Measurements from ENCODE around the gene HMOX2.

Gene HMOX2

GRCh38 chr16:4536391-4537106, 60.4 kb downstream of the HMOX2 start:
- no peak overlapping the region for H3K4me3 ChIP-seq (ENCODE audit: low read length)
- no peaks in the 10 kb centered on the region; the same call in 1 of the 2 replicates for H3K36me3 ChIP-seq (ENCODE audit: control insufficient read depth, insufficient read depth, low read length)
- H3K27ac ChIP-seq (ENCODE audit: low read length): no peak overlapping the region
- DNase-seq (ENCODE audit: low read depth, low spot score): no peak
- peaks cover 2% of the 10 kb centered on the region for H3K9me3 ChIP-seq (ENCODE audit: control insufficient read depth, insufficient read depth, low read length)
- peaks cover 3% of the 10 kb centered on the region; the same call in 1 of the 2 replicates for H3K27me3 ChIP-seq (ENCODE audit: control insufficient read depth, insufficient read depth, low read length)
- WGBS (ENCODE audit: insufficient coverage, insufficient read length): no CpG with 5 or more reads among the region's 15 CpGs
- H3K4me1 ChIP-seq (ENCODE audit: control insufficient read depth, insufficient read depth, low read length): no peaks in the 10 kb centered on the region

- Histone ChIP-seq H3K27ac (ENCODE audit: low read length) (no peak overlapping the region), H3K4me1 (ENCODE audit: control insufficient read depth, insufficient read depth, low read length) (no peaks in the 10 kb centered on the region), H3K36me3 (ENCODE audit: control insufficient read depth, insufficient read depth, low read length) (no peaks in the 10 kb centered on the region; the same call in 1 of the 2 replicates), H3K9me3 (ENCODE audit: control insufficient read depth, insufficient read depth, low read length) (peaks cover 2% of the 10 kb centered on the region), H3K27me3 (ENCODE audit: control insufficient read depth, insufficient read depth, low read length) (peaks cover 3% of the 10 kb centered on the region; the same call in 1 of the 2 replicates), H3K4me3 (ENCODE audit: low read length) (peak overlapping the region; percentile 64)
- no CpG with 5 or more reads among the region's 75 CpGs for WGBS (ENCODE audit: insufficient coverage, insufficient read length)
- no peak for DNase-seq (ENCODE audit: low read depth, low spot score)
Measured at GRCh38 chr16:4537376-4538343, 61.5 kb downstream of the HMOX2 start.

- no peak within 1 kb of the TSS for H3K27ac ChIP-seq (ENCODE audit: low read length)
- no peaks in the 10 kb centered on the region for H3K4me1 ChIP-seq (ENCODE audit: control insufficient read depth, insufficient read depth, low read length)
- H3K4me3 ChIP-seq (ENCODE audit: low read length): peak within 1 kb of the TSS; percentile 64
- H3K27me3 ChIP-seq (ENCODE audit: control insufficient read depth, insufficient read depth, low read length): peaks cover 3% of the 10 kb centered on the region; the same call in 1 of the 2 replicates
- H3K36me3 ChIP-seq (ENCODE audit: control insufficient read depth, insufficient read depth, low read length): no peaks in the 10 kb centered on the region; the same call in 1 of the 2 replicates
- H3K9me3 ChIP-seq (ENCODE audit: control insufficient read depth, insufficient read depth, low read length): peaks cover 2% of the 10 kb centered on the region
- DNase-seq (ENCODE audit: low read depth, low spot score): peak; percentile 91
- no CpG with 5 or more reads among the region's 67 CpGs for whole genome bisulfite sequencing (ENCODE audit: insufficient coverage, insufficient read length)
Measured at GRCh38 chr16:4538350-4539235, 62.4 kb downstream of the HMOX2 start, which contains the start of gene CDIP1. Gene CDIP1, minus strand, starts transcription at chr16:4538773. Its CDS starts 24,643 bp downstream, at chr16:4514130.

GRCh38 chr16:4539716-4540284, 63.6 kb downstream of the HMOX2 start:
- Histone ChIP-seq H3K9me3 (ENCODE audit: control insufficient read depth, insufficient read depth, low read length) (peaks cover 2% of the 10 kb centered on the region), H3K36me3 (ENCODE audit: control insufficient read depth, insufficient read depth, low read length) (no peaks in the 10 kb centered on the region; the same call in 1 of the 2 replicates), H3K4me3 (ENCODE audit: low read length) (no peak overlapping the region), H3K27me3 (ENCODE audit: control insufficient read depth, insufficient read depth, low read length) (peaks cover 3% of the 10 kb centered on the region; the same call in 1 of the 2 replicates), H3K4me1 (ENCODE audit: control insufficient read depth, insufficient read depth, low read length) (no peaks in the 10 kb centered on the region), H3K27ac (ENCODE audit: low read length) (no peak overlapping the region)
- no peak for DNase-seq (ENCODE audit: low read depth, low spot score)
- no CpG with 5 or more reads among the region's 2 CpGs for WGBS (ENCODE audit: insufficient coverage, insufficient read length)

GRCh38 chr16:4544473-4544872, 68.3 kb downstream of the HMOX2 start:
- Histone ChIP-seq H3K4me3 (ENCODE audit: low read length) (no peak overlapping the region), H3K4me1 (ENCODE audit: control insufficient read depth, insufficient read depth, low read length) (no peaks in the 10 kb centered on the region), H3K27ac (ENCODE audit: low read length) (no peak overlapping the region), H3K36me3 (ENCODE audit: control insufficient read depth, insufficient read depth, low read length) (no peaks in the 10 kb centered on the region), H3K9me3 (ENCODE audit: control insufficient read depth, insufficient read depth, low read length) (peaks cover 2% of the 10 kb centered on the region), H3K27me3 (ENCODE audit: control insufficient read depth, insufficient read depth, low read length) (peaks cover 3% of the 10 kb centered on the region; the same call in 1 of the 2 replicates)
- no CpG with 5 or more reads among the region's 8 CpGs for WGBS (ENCODE audit: insufficient coverage, insufficient read length)
- no peak for DNase-seq (ENCODE audit: low read depth, low spot score)

GRCh38 chr16:4548124-4548523, 71.9 kb downstream of the HMOX2 start:
- no CpG with 5 or more reads among the region's 13 CpGs for WGBS (ENCODE audit: insufficient coverage, insufficient read length)
- Histone ChIP-seq H3K4me3 (ENCODE audit: low read length) (no peak overlapping the region), H3K9me3 (ENCODE audit: control insufficient read depth, insufficient read depth, low read length) (no peaks in the 10 kb centered on the region), H3K27me3 (ENCODE audit: control insufficient read depth, insufficient read depth, low read length) (no peaks in the 10 kb centered on the region), H3K4me1 (ENCODE audit: control insufficient read depth, insufficient read depth, low read length) (no peaks in the 10 kb centered on the region), H3K36me3 (ENCODE audit: control insufficient read depth, insufficient read depth, low read length) (no peaks in the 10 kb centered on the region), H3K27ac (ENCODE audit: low read length) (no peak overlapping the region)
- DNase-seq (ENCODE audit: low read depth, low spot score): no peak

- no peaks in the 10 kb centered on the region for H3K36me3 ChIP-seq (ENCODE audit: control insufficient read depth, insufficient read depth, low read length)
- DNase-seq (ENCODE audit: low read depth, low spot score): no peak
- no CpG with 5 or more reads among the region's 4 CpGs for WGBS (ENCODE audit: insufficient coverage, insufficient read length)
- no peaks in the 10 kb centered on the region for H3K9me3 ChIP-seq (ENCODE audit: control insufficient read depth, insufficient read depth, low read length)
- no peaks in the 10 kb centered on the region for H3K27me3 ChIP-seq (ENCODE audit: control insufficient read depth, insufficient read depth, low read length)
- no peak overlapping the region for H3K4me3 ChIP-seq (ENCODE audit: low read length)
- no peak overlapping the region for H3K27ac ChIP-seq (ENCODE audit: low read length)
- peaks cover 2% of the 10 kb centered on the region for H3K4me1 ChIP-seq (ENCODE audit: control insufficient read depth, insufficient read depth, low read length)
Measured at GRCh38 chr16:4550591-4550990, 74.4 kb downstream of the HMOX2 start.

GRCh38 chr16:4552541-4552940, 76.3 kb downstream of the HMOX2 start:
- Histone ChIP-seq H3K9me3 (ENCODE audit: control insufficient read depth, insufficient read depth, low read length) (no peaks in the 10 kb centered on the region), H3K27me3 (ENCODE audit: control insufficient read depth, insufficient read depth, low read length) (no peaks in the 10 kb centered on the region), H3K36me3 (ENCODE audit: control insufficient read depth, insufficient read depth, low read length) (no peaks in the 10 kb centered on the region), H3K27ac (ENCODE audit: low read length) (no peak overlapping the region), H3K4me1 (ENCODE audit: control insufficient read depth, insufficient read depth, low read length) (peaks cover 3% of the 10 kb centered on the region), H3K4me3 (ENCODE audit: low read length) (no peak overlapping the region)
- DNase-seq (ENCODE audit: low read depth, low spot score): no peak
- WGBS (ENCODE audit: insufficient coverage, insufficient read length): no CpG with 5 or more reads among the region's 3 CpGs

GRCh38 chr16:4556112-4556511, 79.9 kb downstream of the HMOX2 start, which contains the start of gene C16orf96:
Gene C16orf96, plus strand, starts transcription at chr16:4556340. Its CDS starts 150 bp downstream, at chr16:4556490.
- Histone ChIP-seq H3K4me3 (ENCODE audit: low read length) (no peak within 1 kb of the TSS), H3K27ac (ENCODE audit: low read length) (no peak within 1 kb of the TSS), H3K27me3 (ENCODE audit: control insufficient read depth, insufficient read depth, low read length) (no peaks in the 10 kb centered on the region), H3K4me1 (ENCODE audit: control insufficient read depth, insufficient read depth, low read length) (peaks cover 3% of the 10 kb centered on the region), H3K36me3 (ENCODE audit: control insufficient read depth, insufficient read depth, low read length) (no peaks in the 10 kb centered on the region), H3K9me3 (ENCODE audit: control insufficient read depth, insufficient read depth, low read length) (no peaks in the 10 kb centered on the region)
- WGBS (ENCODE audit: insufficient coverage, insufficient read length): no CpG with 5 or more reads among the region's 4 CpGs
- DNase-seq (ENCODE audit: low read depth, low spot score): no peak

Measured in iPS DF 6.9 (cell line).